ENCODE results near the gene LSM11. TPM values are rescaled to one million over a fixed set of nuclear protein-coding genes. Genes with fewer than 3 reads are reported as not detected.

The LSM11 gene
- total and polyA plus RNA-seq, 5 donors = 0.84 to 2.5 (median 1.8) TPM

- H3K27me3 ChIP-seq (ENCODE audit: control insufficient read depth, insufficient read depth) = no peaks in the 10 kb centered on the region
- no peak for ATAC-seq
- 69% methylated on average over 8 of the region's 8 CpGs for WGBS
- H3K9me3 ChIP-seq (ENCODE audit: control insufficient read depth, low read length) = no peaks in the 10 kb centered on the region
- peaks cover 1% of the 10 kb centered on the region for H3K4me1 ChIP-seq (ENCODE audit: control insufficient read depth, insufficient read depth, low read length)
- H3K4me3 ChIP-seq (ENCODE audit: low read length) = no peak overlapping the region
- no peak for DNase-seq
- intact Hi-C loops (cut with DNase I) = no loop called here
- no peak overlapping the region for H3K27ac ChIP-seq (ENCODE audit: low read length)
Measured at GRCh38 chr5:157778121-157778805, 34.8 kb downstream of the LSM11 start.

DNA sequence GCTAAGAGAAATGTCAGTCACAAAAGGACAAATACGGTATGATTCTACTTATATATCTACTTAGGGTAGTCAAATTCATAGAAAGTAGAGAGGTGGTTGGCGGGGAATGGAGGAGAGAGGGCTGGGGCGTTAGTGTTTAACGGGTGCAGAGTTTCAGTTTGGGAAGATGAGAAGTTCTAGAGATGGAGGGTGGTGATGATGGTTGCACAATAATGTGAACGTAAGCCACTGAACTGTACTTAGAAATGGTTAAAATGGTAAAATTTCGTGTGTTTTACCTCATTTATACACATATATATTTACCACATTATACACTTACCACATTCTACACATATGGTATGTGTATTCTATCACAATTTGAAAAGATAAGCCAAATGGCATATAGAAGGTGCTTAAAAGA lies 35.7 kb downstream of the LSM11 start:
- H3K27ac ChIP-seq (ENCODE audit: low read length) = no peak overlapping the region
- H3K4me1 ChIP-seq (ENCODE audit: control insufficient read depth, insufficient read depth, low read length) = peaks cover 1% of the 10 kb centered on the region
- ATAC-seq (no peak), DNase-seq (no peak)
- intact Hi-C loops (cut with DNase I) = no loop called here
- 93% methylated on average over 6 of the region's 6 CpGs for WGBS
- no peaks in the 10 kb centered on the region for H3K27me3 ChIP-seq (ENCODE audit: control insufficient read depth, insufficient read depth)
- H3K4me3 ChIP-seq (ENCODE audit: low read length) = no peak overlapping the region
- no peaks in the 10 kb centered on the region for H3K9me3 ChIP-seq (ENCODE audit: control insufficient read depth, low read length)

DNA sequence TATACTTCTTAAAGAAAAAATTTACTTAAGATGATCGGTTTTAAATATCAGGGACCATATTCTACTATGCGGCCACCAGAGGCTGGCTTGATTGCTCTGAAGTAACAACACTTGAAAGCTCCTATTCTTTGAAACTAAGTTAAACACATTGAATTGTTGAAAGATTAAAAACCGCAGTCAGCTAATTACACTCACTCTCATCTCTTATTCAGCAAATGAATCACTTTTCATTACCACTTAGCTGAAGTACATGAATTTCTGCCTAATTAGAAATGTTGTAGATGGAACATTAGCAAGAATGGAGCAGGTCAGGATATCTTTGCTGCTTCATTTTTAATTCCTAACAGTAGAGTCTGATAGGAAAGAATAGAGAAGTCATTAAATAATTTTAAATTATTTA lies 42.3 kb downstream of the LSM11 start:
- Histone ChIP-seq H3K9me3 (ENCODE audit: control insufficient read depth, low read length) (no peaks in the 10 kb centered on the region), H3K27ac (ENCODE audit: low read length) (no peak overlapping the region), H3K4me1 (ENCODE audit: control insufficient read depth, insufficient read depth, low read length) (peaks cover 1% of the 10 kb centered on the region), H3K4me3 (ENCODE audit: low read length) (no peak overlapping the region), H3K27me3 (ENCODE audit: control insufficient read depth, insufficient read depth) (no peaks in the 10 kb centered on the region)
- intact Hi-C loops (cut with DNase I) = no loop called here
- DNase-seq = no peak
- 90% methylated on average over 3 of the region's 3 CpGs for WGBS
- ATAC-seq = no peak

GRCh38 chr5:157793301-157793700 lies 49.8 kb downstream of the LSM11 start:
- no peak overlapping the region for H3K27ac ChIP-seq (ENCODE audit: low read length)
- intact Hi-C loops (cut with DNase I) = no loop called here
- H3K4me3 ChIP-seq (ENCODE audit: low read length) = no peak overlapping the region
- H3K27me3 ChIP-seq (ENCODE audit: control insufficient read depth, insufficient read depth) = no peaks in the 10 kb centered on the region
- 75% methylated on average over 4 of the region's 4 CpGs for WGBS
- no peaks in the 10 kb centered on the region for H3K4me1 ChIP-seq (ENCODE audit: control insufficient read depth, insufficient read depth, low read length)
- H3K9me3 ChIP-seq (ENCODE audit: control insufficient read depth, low read length) = no peaks in the 10 kb centered on the region
- ATAC-seq (no peak), DNase-seq (no peak)

GRCh38 chr5:157799578-157799977 lies 56.1 kb downstream of the LSM11 start:
- no peaks in the 10 kb centered on the region for H3K4me1 ChIP-seq (ENCODE audit: control insufficient read depth, insufficient read depth, low read length)
- WGBS = 94% methylated on average over 1 of the region's 1 CpG
- DNase-seq (no peak), ATAC-seq (no peak)
- H3K4me3 ChIP-seq (ENCODE audit: low read length) = no peak overlapping the region
- no peaks in the 10 kb centered on the region for H3K27me3 ChIP-seq (ENCODE audit: control insufficient read depth, insufficient read depth)
- intact Hi-C loops (cut with DNase I) = no loop called here
- no peaks in the 10 kb centered on the region for H3K9me3 ChIP-seq (ENCODE audit: control insufficient read depth, low read length)
- H3K27ac ChIP-seq (ENCODE audit: low read length) = no peak overlapping the region

- Histone ChIP-seq H3K4me3 (ENCODE audit: low read length) (no peak overlapping the region), H3K9me3 (ENCODE audit: control insufficient read depth, low read length) (no peaks in the 10 kb centered on the region), H3K27me3 (ENCODE audit: control insufficient read depth, insufficient read depth) (no peaks in the 10 kb centered on the region), H3K27ac (ENCODE audit: low read length) (no peak overlapping the region), H3K4me1 (ENCODE audit: control insufficient read depth, insufficient read depth, low read length) (no peaks in the 10 kb centered on the region)
- DNase-seq (no peak), ATAC-seq (no peak)
- WGBS = 86% methylated on average over 1 of the region's 1 CpG
- intact Hi-C loops (cut with DNase I) = no loop called here
Measured at GRCh38 chr5:157800137-157800536, 56.6 kb downstream of the LSM11 start.

GRCh38 chr5:157802736-157803135 lies 59.2 kb downstream of the LSM11 start:
- H3K4me3 ChIP-seq (ENCODE audit: low read length) = no peak overlapping the region
- no peaks in the 10 kb centered on the region for H3K27me3 ChIP-seq (ENCODE audit: control insufficient read depth, insufficient read depth)
- H3K27ac ChIP-seq (ENCODE audit: low read length) = no peak overlapping the region
- H3K4me1 ChIP-seq (ENCODE audit: control insufficient read depth, insufficient read depth, low read length) = no peaks in the 10 kb centered on the region
- intact Hi-C loops (cut with DNase I) = no loop called here
- ATAC-seq (no peak), DNase-seq (no peak)
- H3K9me3 ChIP-seq (ENCODE audit: control insufficient read depth, low read length) = no peaks in the 10 kb centered on the region
- over 99% methylated on average over 6 of the region's 6 CpGs for WGBS

- Histone ChIP-seq H3K4me1 (ENCODE audit: control insufficient read depth, insufficient read depth, low read length) (no peaks in the 10 kb centered on the region), H3K9me3 (ENCODE audit: control insufficient read depth, low read length) (no peaks in the 10 kb centered on the region), H3K27me3 (ENCODE audit: control insufficient read depth, insufficient read depth) (no peaks in the 10 kb centered on the region), H3K4me3 (ENCODE audit: low read length) (no peak overlapping the region), H3K27ac (ENCODE audit: low read length) (no peak overlapping the region)
- intact Hi-C loops (cut with DNase I) = no loop called here
- ATAC-seq (no peak), DNase-seq (no peak)
- WGBS = 80% methylated on average over 2 of the region's 2 CpGs
Measured at GRCh38 chr5:157808043-157808442, 64.5 kb downstream of the LSM11 start.

Other genes starting within 250 kb of the LSM11 start
- gene ADAM19, start 167.9 kb upstream of the LSM11 start, total RNA-seq = 10 to 100 TPM; 21.7 to 60.2 (median 24.5) TPM
- gene ADAM19, start 167.9 kb upstream of the LSM11 start, polyA plus RNA-seq = 10.5 TPM
- under 1 TPM; 0.25 to 0.42 (median 0.35) TPM for gene SOX30, start 91.3 kb upstream of the LSM11 start, total RNA-seq
- 0.41 TPM for gene SOX30, start 91.3 kb upstream of the LSM11 start, polyA plus RNA-seq
- not detected for gene C5orf52, start 72.2 kb upstream of the LSM11 start, total RNA-seq
- not detected for gene C5orf52, start 72.2 kb upstream of the LSM11 start, polyA plus RNA-seq
- 10 to 100 TPM in 1 of 4 donors, 1 to 10 TPM in 3; 6.3 to 11.6 (median 7.3) TPM for gene THG1L, start 12.3 kb upstream of the LSM11 start, total RNA-seq
- 5.4 TPM for gene THG1L, start 12.3 kb upstream of the LSM11 start, polyA plus RNA-seq
- gene CLINT1, start 115.4 kb downstream of the LSM11 start, total RNA-seq = 10 to 100 TPM; 58.6 to 77.0 (median 61.2) TPM
- 27.0 TPM for gene CLINT1, start 115.4 kb downstream of the LSM11 start, polyA plus RNA-seq

All from right cardiac atrium (tissue), 5 donors.